ENCODE measurements around the gene DVL1. TPM values are rescaled to one million over a fixed set of nuclear protein-coding genes. Genes with fewer than 3 reads are reported as not detected.

The DVL1 gene
- total and polyA plus RNA-seq, 2 of the 13 experiments (the other 11 are each of a cell fraction or from before 2014, with no cell fraction given) = 30.8 to 60.4 TPM

DNA sequence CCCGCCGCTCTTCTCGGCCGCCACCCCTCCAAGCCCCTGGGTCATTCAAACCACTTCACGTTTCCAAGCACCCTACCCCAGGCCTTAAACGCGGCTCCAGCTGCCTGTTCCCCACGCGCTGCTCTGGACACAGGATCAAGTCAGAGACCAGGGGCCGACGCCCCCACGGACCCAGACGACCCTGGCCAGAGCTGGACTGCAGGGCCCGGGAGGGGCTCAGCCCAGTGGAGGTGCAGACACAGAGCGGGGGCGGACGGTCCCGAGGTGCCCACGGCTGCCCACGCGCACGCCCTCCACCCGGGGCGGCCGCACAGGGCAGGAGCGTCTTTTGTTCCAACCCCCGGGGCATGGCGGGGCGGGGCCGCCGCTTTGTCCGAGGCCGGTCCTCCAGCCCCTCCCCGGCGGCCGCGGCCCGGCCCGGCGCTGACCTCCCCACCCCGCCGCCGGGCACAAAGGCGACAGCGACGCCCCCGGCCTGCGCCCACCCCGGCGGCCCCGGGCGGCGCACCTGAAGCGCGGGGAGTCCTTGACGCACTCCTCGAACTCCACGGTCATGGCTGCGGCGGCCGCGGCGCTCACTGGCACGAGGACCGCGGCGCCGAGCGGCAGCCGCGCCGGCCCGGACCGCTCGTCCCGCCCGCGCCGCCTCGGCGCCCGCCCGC lies 41.8 kb downstream of the DVL1 start (continued):
- TF ChIP-seq ZBTB34 (CRISPR knock-in tag; IDR thresholded peaks at IDR 0.05) (no peak), THRA (CRISPR knock-in tag; IDR thresholded peaks at IDR 0.05; ENCODE audit: borderline replicate concordance) (no peak), CCDC6 (CRISPR knock-in tag; IDR thresholded peaks at IDR 0.05) (no peak), NFIB (CRISPR knock-in tag; IDR thresholded peaks at IDR 0.05; ENCODE audit: borderline replicate concordance) (no peak), MEIS2 (CRISPR knock-in tag; IDR thresholded peaks at IDR 0.05) (no peak), ESRRA (CRISPR knock-in tag; IDR thresholded peaks at IDR 0.05; ENCODE audit: low read depth) (no peak), ZNF710 (CRISPR knock-in tag; IDR thresholded peaks at IDR 0.05; ENCODE audit: borderline replicate concordance) (0 out of 2 replicates have a peak, but pooled peaks have one; percentile 27), TBX2 (CRISPR knock-in tag; IDR thresholded peaks at IDR 0.05; ENCODE audit: borderline replicate concordance) (no peak), HHEX (CRISPR knock-in tag; IDR thresholded peaks at IDR 0.05) (no peak), SNAPC5 (CRISPR knock-in tag; IDR thresholded peaks at IDR 0.05; ENCODE audit: borderline replicate concordance) (no peak), FOXK1 (CRISPR knock-in tag; IDR thresholded peaks at IDR 0.05; ENCODE audit: borderline replicate concordance, low read depth) (no peak), HNF4A (CRISPR knock-in tag; IDR thresholded peaks at IDR 0.05) (no peak), ZNF883 (CRISPR knock-in tag; IDR thresholded peaks at IDR 0.05; ENCODE audit: not compliant biosample characterization) (no peak), ZNF709 (CRISPR knock-in tag; IDR thresholded peaks at IDR 0.05) (no peak), PCBP1 (IDR thresholded peaks at IDR 0.05; ENCODE audit: borderline replicate concordance, low read depth, low read length) (no peak), SKI (IDR thresholded peaks at IDR 0.05; ENCODE audit: partially characterized antibody) (no peak), KDM5A (IDR thresholded peaks at IDR 0.05; ENCODE audit: borderline replicate concordance, low read length) (0 out of 2 replicates have a peak, but pooled peaks have one; percentile 7), ZSCAN9 (CRISPR knock-in tag; IDR thresholded peaks at IDR 0.05; ENCODE audit: borderline replicate concordance) (no peak), RBFOX2 (IDR thresholded peaks at IDR 0.05; ENCODE audit: low read depth, low read length) (peak; percentile 54), ZNF549 (CRISPR knock-in tag; IDR thresholded peaks at IDR 0.05) (no peak)
- TF ChIP-seq, protein P1, sequence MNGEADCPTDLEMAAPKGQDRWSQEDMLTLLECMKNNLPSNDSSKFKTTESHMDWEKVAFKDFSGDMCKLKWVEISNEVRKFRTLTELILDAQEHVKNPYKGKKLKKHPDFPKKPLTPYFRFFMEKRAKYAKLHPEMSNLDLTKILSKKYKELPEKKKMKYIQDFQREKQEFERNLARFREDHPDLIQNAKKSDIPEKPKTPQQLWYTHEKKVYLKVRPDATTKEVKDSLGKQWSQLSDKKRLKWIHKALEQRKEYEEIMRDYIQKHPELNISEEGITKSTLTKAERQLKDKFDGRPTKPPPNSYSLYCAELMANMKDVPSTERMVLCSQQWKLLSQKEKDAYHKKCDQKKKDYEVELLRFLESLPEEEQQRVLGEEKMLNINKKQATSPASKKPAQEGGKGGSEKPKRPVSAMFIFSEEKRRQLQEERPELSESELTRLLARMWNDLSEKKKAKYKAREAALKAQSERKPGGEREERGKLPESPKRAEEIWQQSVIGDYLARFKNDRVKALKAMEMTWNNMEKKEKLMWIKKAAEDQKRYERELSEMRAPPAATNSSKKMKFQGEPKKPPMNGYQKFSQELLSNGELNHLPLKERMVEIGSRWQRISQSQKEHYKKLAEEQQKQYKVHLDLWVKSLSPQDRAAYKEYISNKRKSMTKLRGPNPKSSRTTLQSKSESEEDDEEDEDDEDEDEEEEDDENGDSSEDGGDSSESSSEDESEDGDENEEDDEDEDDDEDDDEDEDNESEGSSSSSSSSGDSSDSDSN (CRISPR knock-in tag; IDR thresholded peaks at IDR 0.05) = no peak; the same call in 1 of the 2 replicates
- TF ChIP-seq, protein P2, sequence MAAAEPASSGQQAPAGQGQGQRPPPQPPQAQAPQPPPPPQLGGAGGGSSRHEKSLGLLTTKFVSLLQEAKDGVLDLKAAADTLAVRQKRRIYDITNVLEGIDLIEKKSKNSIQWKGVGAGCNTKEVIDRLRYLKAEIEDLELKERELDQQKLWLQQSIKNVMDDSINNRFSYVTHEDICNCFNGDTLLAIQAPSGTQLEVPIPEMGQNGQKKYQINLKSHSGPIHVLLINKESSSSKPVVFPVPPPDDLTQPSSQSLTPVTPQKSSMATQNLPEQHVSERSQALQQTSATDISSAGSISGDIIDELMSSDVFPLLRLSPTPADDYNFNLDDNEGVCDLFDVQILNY (CRISPR knock-in tag; conservative IDR thresholded peaks at IDR 0.05) = no peak

Data from HepG2 (cell line).